Thymus (tissue), 11 donors: ENCODE data around the gene B4GALNT3. TPM values are rescaled to one million over a fixed set of nuclear protein-coding genes. Genes with fewer than 3 reads are reported as not detected.

ENCODE experiments used
- DNase-seq, 9 donors: peaks; one replicate each; pipeline ENCODE4 v3.0.0-alpha.2; 2013; ENCODE audit warnings: low spot score in 9 of 9, low read depth in 6 of 9, missing footprints in 1 of 9
- H3K27ac ChIP-seq, 2 donors: one replicate each; pipeline ENCODE4 v1.5.1; 2013; ENCODE audit warnings: control low read depth in 1 of 2, low read depth in 1 of 2, low read length in 1 of 2, mild to moderate bottlenecking in 1 of 2, moderate library complexity in 1 of 2
- H3K27me3 ChIP-seq, 2 donors: one replicate each; pipeline ENCODE4 v1.5.1; 2013; ENCODE audit warnings: low read length in 1 of 2; ENCODE audit not compliant: control insufficient read depth in 2 of 2, insufficient read depth in 1 of 2
- H3K36me3 ChIP-seq, 2 donors: one replicate each; pipeline ENCODE4 v1.5.1; 2013; ENCODE audit warnings: low read length in 1 of 2, mild to moderate bottlenecking in 1 of 2, moderate library complexity in 1 of 2; ENCODE audit not compliant: control insufficient read depth in 2 of 2, insufficient read depth in 2 of 2
- H3K4me1 ChIP-seq, 2 donors: one replicate each; pipeline ENCODE4 v1.5.1; 2013; ENCODE audit warnings: low read length in 2 of 2; ENCODE audit not compliant: control insufficient read depth in 2 of 2, insufficient read depth in 2 of 2
- H3K4me3 ChIP-seq, 2 donors: one replicate each; pipeline ENCODE4 v1.5.1; 2013; ENCODE audit warnings: low read length in 2 of 2, control low read depth in 1 of 2, mild to moderate bottlenecking in 1 of 2
- H3K9me3 ChIP-seq, 2 donors: one replicate each; pipeline ENCODE4 v1.5.1; 2013; ENCODE audit warnings: low read length in 1 of 2, mild to moderate bottlenecking in 1 of 2; ENCODE audit not compliant: control insufficient read depth in 2 of 2, insufficient read depth in 1 of 2
- WGBS: extraction: QIAGEN DNeasy Blood & Tissue Kit; methylation state at CpG from one replicate; pipeline ENCODE4 v1.1.7; 2013; 5-methylcytosine and 5-hydroxymethylcytosine counted together
- polyA plus RNA-seq: library from polyadenylated mRNA; stranded (reverse); fragments of 200-250 nt; gene quantifications from one replicate; pipeline ENCODE4 v1.2.3, GENCODE V29; 2013
- total RNA-seq: library from RNA; stranded (reverse); fragments of 120-200 nt; gene quantifications from one replicate; pipeline ENCODE4 v1.2.4, GENCODE V29; 2013
- donor health status: healthy.

The B4GALNT3 gene
- total and polyA plus RNA-seq, 2 donors, result 3.1 to 6.3 TPM

GRCh38 chr12:563250-563781 is 103.6 kb downstream of the B4GALNT3 start:
- peaks cover 59 to 87% of the 10 kb centered on the region in 2 donors for H3K4me1 ChIP-seq
- no peaks in the 10 kb centered on the region for H3K36me3 ChIP-seq
- peaks cover 0 to 16% of the 10 kb centered on the region in 2 donors for H3K9me3 ChIP-seq
- WGBS, result 5% methylated on average over 8 of the region's 8 CpGs
- H3K4me3 ChIP-seq, result peak overlapping the region; percentile 31 to 32
- H3K27ac ChIP-seq, result peak overlapping the region; percentile 94 to 98
- DNase-seq, result peak; percentile 58 to 93 (median 77)
- H3K27me3 ChIP-seq, result peaks cover 0 to 10% of the 10 kb centered on the region in 2 donors

DNA sequence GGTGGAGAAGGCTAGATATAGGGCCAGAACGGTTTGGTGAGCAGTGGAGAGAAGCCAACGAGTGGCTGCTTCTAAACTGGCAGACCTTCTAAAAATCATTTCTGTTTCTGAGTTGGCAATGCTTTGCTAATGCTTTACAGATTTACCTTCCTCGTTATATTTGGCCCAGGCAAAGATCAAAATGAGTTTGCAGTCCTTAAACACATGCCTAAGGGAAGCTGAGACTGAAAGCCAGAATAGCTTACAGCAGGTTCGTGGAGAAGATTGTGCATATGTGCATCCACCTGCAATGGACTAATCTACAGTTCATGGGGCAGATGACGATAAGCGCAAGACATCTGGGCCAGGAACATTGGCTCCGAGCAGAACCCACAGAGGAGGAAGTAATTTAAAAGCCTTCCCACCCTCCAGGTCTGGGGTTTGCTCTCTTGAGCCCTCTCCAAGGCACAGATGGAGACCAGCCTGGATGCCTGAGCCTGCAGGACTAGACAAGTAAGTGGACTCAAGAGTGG is 104.1 kb downstream of the B4GALNT3 start:
- WGBS, result 4% methylated on average over 7 of the region's 7 CpGs
- Histone ChIP-seq H3K4me1 (peaks cover 55 to 87% of the 10 kb centered on the region in 2 donors), H3K9me3 (peaks cover 0 to 16% of the 10 kb centered on the region in 2 donors), H3K4me3 (peak overlapping the region; percentile 31 to 32), H3K27me3 (peaks cover 0 to 10% of the 10 kb centered on the region in 2 donors), H3K27ac (peak overlapping the region; percentile 94 to 98), H3K36me3 (no peaks in the 10 kb centered on the region)
- DNase-seq, result peak in 2 of 9 donors; percentile 51 to 75

DNA sequence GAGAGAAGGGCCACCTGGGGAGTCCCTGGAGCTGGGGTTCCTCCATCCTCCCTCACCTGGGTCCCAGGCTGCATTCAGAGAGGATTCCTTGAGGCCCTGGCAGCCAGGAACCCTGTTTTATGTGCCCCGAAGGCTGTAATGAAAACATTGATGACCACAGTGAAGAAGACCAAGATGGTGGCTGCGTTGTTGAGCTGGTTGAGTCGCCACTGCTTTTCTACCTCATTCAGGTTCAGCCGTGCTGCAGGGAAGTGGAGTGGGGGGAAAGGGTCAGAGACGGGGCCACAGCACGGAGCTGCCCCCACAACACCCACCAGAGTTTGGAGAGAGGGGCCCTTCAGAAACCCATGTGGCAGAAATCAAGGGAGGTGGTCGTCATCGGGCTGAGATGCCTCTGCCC is 105.4 kb downstream of the B4GALNT3 start:
- Histone ChIP-seq H3K27ac (no peak overlapping the region), H3K27me3 (no peaks in the 10 kb centered on the region), H3K36me3 (no peaks in the 10 kb centered on the region), H3K4me3 (no peak overlapping the region), H3K4me1 (peaks cover 52 to 87% of the 10 kb centered on the region in 2 donors), H3K9me3 (peaks cover 0 to 13% of the 10 kb centered on the region in 2 donors)
- DNase-seq, result no peak
- WGBS, result 97% methylated on average over 8 of the region's 8 CpGs

DNA sequence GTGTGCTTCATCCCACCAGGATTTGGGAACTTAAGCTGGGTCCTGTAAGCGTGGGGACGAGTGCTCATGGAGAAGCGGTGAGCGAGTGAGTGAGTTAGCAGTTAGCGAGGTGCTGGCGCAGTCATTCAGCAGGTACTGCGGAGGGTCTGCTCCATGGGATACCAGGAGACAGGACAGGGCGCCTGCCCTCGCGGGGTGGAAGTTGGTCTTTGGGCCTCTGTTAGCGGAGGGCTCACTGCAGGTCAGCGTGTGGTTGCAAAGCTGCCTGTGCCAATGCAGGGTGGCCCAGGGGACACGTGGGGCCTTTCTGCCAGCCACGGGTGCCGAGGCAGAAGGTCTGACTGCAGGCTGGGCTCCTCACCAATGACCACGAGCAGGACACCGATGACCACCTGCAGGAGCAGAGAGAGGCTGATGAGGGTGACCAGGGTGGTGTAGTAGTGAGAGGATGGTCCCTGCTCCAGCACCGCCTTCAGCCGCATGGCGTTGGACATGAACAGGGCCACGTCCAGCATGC is 105.9 kb downstream of the B4GALNT3 start:
- Histone ChIP-seq H3K27ac (no peak overlapping the region), H3K27me3 (no peaks in the 10 kb centered on the region), H3K9me3 (peaks cover 0 to 13% of the 10 kb centered on the region in 2 donors), H3K36me3 (no peaks in the 10 kb centered on the region), H3K4me3 (no peak overlapping the region), H3K4me1 (peaks cover 49 to 85% of the 10 kb centered on the region in 2 donors)
- WGBS, result 98% methylated on average over 21 of the region's 21 CpGs
- DNase-seq, result no peak

GRCh38 chr12:568486-568885 is 108.7 kb downstream of the B4GALNT3 start:
- no peak overlapping the region for H3K27ac ChIP-seq
- peaks cover 23 to 57% of the 10 kb centered on the region in 2 donors for H3K4me1 ChIP-seq
- no peak overlapping the region for H3K4me3 ChIP-seq
- H3K9me3 ChIP-seq, result peaks cover 0 to 11% of the 10 kb centered on the region in 2 donors
- H3K36me3 ChIP-seq, result no peaks in the 10 kb centered on the region
- no peak for DNase-seq
- no peaks in the 10 kb centered on the region for H3K27me3 ChIP-seq
- WGBS, result 96% methylated on average over 6 of the region's 6 CpGs

DNA sequence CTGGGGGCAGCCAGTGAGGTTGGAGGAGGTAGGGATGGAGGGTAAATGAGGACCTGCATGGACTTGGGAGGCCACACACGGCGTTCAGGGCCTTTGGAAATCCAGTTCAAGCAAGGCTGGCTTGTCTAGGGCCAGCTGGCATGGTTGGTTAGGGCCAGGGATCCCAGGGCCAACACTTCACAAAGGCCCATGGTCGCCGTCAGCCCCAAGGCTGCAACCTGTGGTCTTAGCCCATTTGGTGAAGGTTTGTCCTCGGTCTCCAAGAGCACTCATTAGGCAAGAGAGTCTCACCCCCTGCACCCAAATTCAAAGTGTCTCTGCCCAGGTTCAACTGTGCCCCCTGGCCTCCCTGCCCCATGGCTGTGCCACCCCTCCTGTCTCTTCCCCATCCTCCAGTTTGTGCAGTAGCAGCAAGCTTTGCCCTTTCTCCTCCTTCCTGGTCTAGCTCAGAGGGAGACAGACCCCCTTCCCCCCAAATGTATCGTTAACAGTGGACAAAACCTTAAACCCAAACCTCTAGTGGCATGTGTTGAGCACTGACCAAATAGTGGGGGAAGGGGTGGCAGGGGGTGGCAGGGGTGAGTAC is 109.4 kb downstream of the B4GALNT3 start:
- peaks cover 16 to 50% of the 10 kb centered on the region in 2 donors for H3K4me1 ChIP-seq
- no peaks in the 10 kb centered on the region for H3K27me3 ChIP-seq
- H3K4me3 ChIP-seq, result no peak overlapping the region
- H3K9me3 ChIP-seq, result peaks cover 0 to 11% of the 10 kb centered on the region in 2 donors
- DNase-seq, result no peak
- no peaks in the 10 kb centered on the region for H3K36me3 ChIP-seq
- no peak overlapping the region for H3K27ac ChIP-seq
- WGBS, result 88% methylated on average over 6 of the region's 6 CpGs

DNA sequence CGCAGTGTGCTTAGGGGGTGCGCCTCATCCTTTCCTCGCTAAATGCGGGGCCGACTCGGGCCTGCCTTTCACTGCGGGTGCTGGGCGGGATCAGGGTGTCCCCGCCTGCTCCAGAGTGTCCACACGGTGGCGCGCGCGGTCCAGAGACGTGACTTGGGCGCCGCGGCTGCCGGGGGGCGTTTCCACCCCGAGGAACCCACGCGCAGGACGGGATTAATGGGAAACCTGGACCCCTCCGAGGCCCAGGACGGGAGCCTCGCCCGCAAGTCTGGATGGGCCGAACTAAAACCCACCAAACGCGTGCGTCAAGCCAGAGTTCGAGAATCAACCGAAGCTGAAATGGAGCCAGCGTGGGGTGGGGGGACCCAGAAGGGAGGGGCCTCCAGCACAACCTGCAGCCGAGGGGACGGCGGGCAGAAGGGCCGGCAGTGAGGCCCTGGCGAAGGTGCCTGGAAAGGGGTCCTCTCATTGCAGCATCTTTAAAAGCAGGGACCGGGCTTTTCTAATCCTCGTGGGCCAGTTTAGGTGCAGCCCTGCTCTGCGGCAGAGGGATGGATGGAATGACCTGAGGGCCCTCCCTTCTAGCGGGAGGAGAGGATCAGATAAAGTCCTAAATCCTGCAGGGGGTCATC is 110.2 kb downstream of the B4GALNT3 start:
- Histone ChIP-seq H3K4me1 (peaks cover 9 to 43% of the 10 kb centered on the region in 2 donors), H3K36me3 (no peaks in the 10 kb centered on the region), H3K9me3 (peaks cover 0 to 10% of the 10 kb centered on the region in 2 donors), H3K4me3 (peak overlapping the region; percentile 41 to 44), H3K27me3 (no peaks in the 10 kb centered on the region), H3K27ac (no peak overlapping the region)
- peak in 8 of 9 donors; percentile 55 to 87 (median 74) for DNase-seq
- 6% methylated on average over 44 of the region's 44 CpGs for WGBS

- no peak for DNase-seq
- H3K4me1 ChIP-seq, result peaks cover 5 to 40% of the 10 kb centered on the region in 2 donors
These were observed 110.7 kb downstream of the B4GALNT3 start for GRCh38 chr12:570435-570920.

More at GRCh38 chr12:570435-570920, 110.7 kb downstream of the B4GALNT3 start:
- Histone ChIP-seq H3K9me3 (peaks cover 0 to 7% of the 10 kb centered on the region in 2 donors), H3K27me3 (no peaks in the 10 kb centered on the region), H3K4me3 (peak overlapping the region; percentile 41 to 44), H3K27ac (peak overlapping the region in 1 of 2 donors; percentile 51), H3K36me3 (no peaks in the 10 kb centered on the region)
- 79% methylated on average over 22 of the region's 22 CpGs for WGBS
